HepG2 (cell line): Measurements from ENCODE around the gene GRIP2. TPM values are rescaled to one million over a fixed set of nuclear protein-coding genes. Genes with fewer than 3 reads are reported as not detected.

Source experiments
- ATAC-seq: fragments of 200-7000 bp; cut with Tn5 transposase; 3 replicates; pipeline ENCODE4 v1.9.1; 2020; ENCODE audit warnings: mild to moderate bottlenecking, moderate library complexity
- BruUV-seq: library from RNA; stranded (reverse); fragments of 400-500 nt; replicated peaks from 2 replicates; lab custom pipeline; 2021; lab: Mats Ljungman, UMichigan
- CTCF ChIA-PET: fragments of 300-600 bp; formaldehyde crosslinking; extraction: SDS; loops from one replicate; lab custom pipeline; 2021; ENCODE audit warnings: low total read pairs, inconsistent platforms, low intra/inter-chr PET ratio; lab: Yijun Ruan, JAX
- POLR2A ChIA-PET: fragments of 350-600 bp; sonication (Branson Sonifier 250); formaldehyde crosslinking; loops from one replicate; lab custom pipeline; 2020; ENCODE audit warnings: antibody characterized with exemption, inconsistent platforms; lab: Yijun Ruan, JAX
- DNase-seq: peaks from one replicate; pipeline ENCODE4 v3.0.0-alpha.2; 2015; ENCODE audit warnings: low spot score
- FAIRE-seq: peaks from 3 replicates; lab custom pipeline; 2011; peaks lifted over from hg19 to GRCh38; lab: Jason Lieb, UNC
- H2AFZ ChIP-seq: one replicate; pipeline ENCODE4 v1.6.1; 2011; ENCODE audit warnings: low read length, inconsistent platforms
- H3K27ac ChIP-seq: fragments of 300-600 bp; 3 replicates; pipeline ENCODE4 v1.8.0; 2011; ENCODE audit warnings: mixed run types, mild to moderate bottlenecking, mixed read lengths, low read length, inconsistent platforms; ENCODE audit not compliant: insufficient read depth; ENCODE audit errors: extremely low read length
- H3K27me3 ChIP-seq, 2 experiments: fragments of 200-600 bp in 1 of 2; 2 replicates in 1 of 2; 3 replicates in 1 of 2; pipeline versions ENCODE4 v1.6.0 to v1.8.0; 2011; ENCODE audit warnings: low read length in 2 of 2, mild to moderate bottlenecking in 2 of 2, moderate library complexity in 2 of 2, inconsistent platforms in 1 of 2; ENCODE audit not compliant: insufficient read depth in 2 of 2, control insufficient read depth in 1 of 2
- H3K36me3 ChIP-seq, 2 experiments: fragments of 200-600 bp in 1 of 2; replicated peaks in 1 of 2; 2 replicates in 1 of 2; 3 replicates in 1 of 2; pipeline versions ENCODE4 v1.5.1 to v1.8.0; 2011; ENCODE audit warnings: low read length in 2 of 2, inconsistent platforms in 1 of 2; ENCODE audit not compliant: insufficient read depth in 2 of 2, control insufficient read depth in 1 of 2
- H3K4me1 ChIP-seq: 2 replicates; pipeline ENCODE4 v1.5.1; 2012; ENCODE audit warnings: low read length, inconsistent platforms; ENCODE audit not compliant: insufficient read depth
- H3K4me2 ChIP-seq: 2 replicates; pipeline ENCODE4 v1.6.0; 2011; ENCODE audit warnings: low read depth, low read length, inconsistent platforms
- H3K4me3 ChIP-seq, 3 experiments: fragments of 200-600 bp in 1 of 3; sonication (generic), shearing (Covaris generic) in 1 of 3; replicated peaks in 1 of 3; 2 replicates each; pipeline ENCODE4 v1.5.1; 2011 to 2016; ENCODE audit warnings: low read length in 3 of 3, inconsistent platforms in 2 of 3, low read depth in 2 of 3, mild to moderate bottlenecking in 2 of 3, control low read depth in 1 of 3, mixed read lengths in 1 of 3; ENCODE audit not compliant: insufficient read depth in 1 of 3
- H3K79me2 ChIP-seq: one replicate; pipeline ENCODE4 v1.6.1; 2011; ENCODE audit warnings: low read length, inconsistent platforms; ENCODE audit not compliant: insufficient read depth
- H3K9ac ChIP-seq: 2 replicates; pipeline ENCODE4 v1.6.0; 2011; ENCODE audit warnings: mild to moderate bottlenecking, low read depth, low read length, inconsistent platforms; ENCODE audit not compliant: insufficient read depth
- H3K9me3 ChIP-seq: 2 replicates; pipeline ENCODE4 v1.5.1; 2012; ENCODE audit warnings: mild to moderate bottlenecking, low read length
- H4K20me1 ChIP-seq: 2 replicates; pipeline ENCODE4 v1.6.0; 2011; ENCODE audit warnings: inconsistent platforms, mild to moderate bottlenecking, low read length, moderate library complexity; ENCODE audit not compliant: insufficient read depth
- AGO2 ChIP-seq: fragments of 200-400 bp; formaldehyde crosslinking; optimal IDR thresholded peaks from 2 replicates; pipeline ENCODE3; 2017; ENCODE audit warnings: mild to moderate bottlenecking, low read depth, low read length, moderate library complexity
- RBAK ChIP-seq: sonication (generic); formaldehyde crosslinking; IDR thresholded peaks from 2 replicates; pipeline ENCODE4 v1.5.1; 2020; ENCODE audit warnings: mild to moderate bottlenecking, missing genetic modification reagents
- WGBS: methylation state at CpG from one replicate; pipeline ENCODE4 v1.1.6; 2017; ENCODE audit warnings: low lambda C conversion rate; 5-methylcytosine and 5-hydroxymethylcytosine counted together
- in situ Hi-C: cut with HindIII; loops from 2 replicates; pipeline ENCODE4 v1.10.0; 2017; ENCODE audit warnings: low pct_unique_long_range_greater_than_20kb; ENCODE audit not compliant: extremely low pct_ligation_motif_present
- intact Hi-C: fragments of 100-400 bp; cut with micrococcal nuclease; formaldehyde crosslinking; loops from one replicate; pipeline ENCODE4 v1.10.0; 2022; ENCODE audit not compliant: unreplicated experiment
- polyA plus RNA-seq, 8 experiments: library from polyadenylated mRNA; depleted of rRNA in 3 of 8; stranded (reverse) in 7 of 8; unstranded in 1 of 8; fragments of >200 nt; fragmentation: Illumina TruSeq in 4 of 8; extraction: Trizol in 4 of 8; gene quantifications; 2 replicates each; pipeline versions ENCODE4 v1.2.1 to v1.2.3, GENCODE V29; 2011 to 2016; ENCODE audit warnings: low read depth in 4 of 8, missing spikeins in 1 of 8, mixed read lengths in 1 of 8; ENCODE audit not compliant: insufficient read depth in 1 of 8
- total RNA-seq, 5 experiments: library from RNA; depleted of rRNA; stranded (reverse); fragments of >200 nt; fragmentation: Illumina TruSeq; extraction: Trizol; gene quantifications; 2 replicates each; pipeline ENCODE4 v1.2.3, GENCODE V29; 2016; ENCODE audit warnings: low read depth in 1 of 5
- TF ChIP-seq, protein P1 (sequence below): sonication (generic); formaldehyde crosslinking; IDR thresholded peaks from 2 replicates; pipeline ENCODE4 v1.8.0; 2022; ENCODE audit warnings: mild to moderate bottlenecking, missing genetic modification reagents; ENCODE audit not compliant: insufficient replicate concordance

Gene GRIP2
- total and polyA plus RNA-seq, 2 of the 13 experiments (the other 11 are each of a cell fraction or from before 2014, with no cell fraction given): 0.11 to 0.24 TPM

DNA sequence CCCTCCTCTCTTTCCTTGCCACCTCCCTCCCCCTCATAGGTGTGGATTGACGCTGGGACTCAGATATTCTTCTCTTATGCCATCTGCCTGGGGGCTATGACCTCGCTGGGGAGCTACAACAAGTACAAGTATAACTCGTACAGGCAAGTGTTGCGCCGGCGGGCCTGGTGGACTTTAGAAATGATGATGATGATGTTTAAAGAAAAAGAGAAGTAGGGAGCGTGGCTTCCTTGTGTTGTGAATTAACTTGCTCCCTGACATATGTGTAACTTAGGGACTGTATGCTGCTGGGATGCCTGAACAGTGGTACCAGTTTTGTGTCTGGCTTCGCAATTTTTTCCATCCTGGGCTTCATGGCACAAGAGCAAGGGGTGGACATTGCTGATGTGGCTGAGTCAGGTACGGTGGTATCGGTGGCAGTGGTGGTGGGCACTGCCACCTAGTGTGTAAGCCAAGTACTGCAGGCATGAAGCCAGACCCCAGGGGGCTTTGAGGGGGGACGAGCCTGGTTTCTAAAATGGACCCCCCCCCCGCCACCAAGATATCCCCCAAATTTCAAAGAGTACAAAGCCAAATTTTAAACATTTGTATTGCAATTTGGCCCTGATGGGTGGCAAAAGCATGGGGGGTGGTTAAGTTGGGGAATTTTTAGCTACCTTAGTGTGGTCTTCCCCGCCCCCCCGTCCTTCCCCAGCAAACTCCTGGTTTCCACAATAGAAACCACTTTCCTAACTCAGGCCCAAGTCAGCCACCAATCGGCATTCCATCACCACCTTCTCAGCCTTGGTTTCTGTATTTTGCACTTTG is 72.1 kb downstream of the GRIP2 start (continued):
- no peak for TF ChIP-seq RBAK (CRISPR knock-in tag)

DNA sequence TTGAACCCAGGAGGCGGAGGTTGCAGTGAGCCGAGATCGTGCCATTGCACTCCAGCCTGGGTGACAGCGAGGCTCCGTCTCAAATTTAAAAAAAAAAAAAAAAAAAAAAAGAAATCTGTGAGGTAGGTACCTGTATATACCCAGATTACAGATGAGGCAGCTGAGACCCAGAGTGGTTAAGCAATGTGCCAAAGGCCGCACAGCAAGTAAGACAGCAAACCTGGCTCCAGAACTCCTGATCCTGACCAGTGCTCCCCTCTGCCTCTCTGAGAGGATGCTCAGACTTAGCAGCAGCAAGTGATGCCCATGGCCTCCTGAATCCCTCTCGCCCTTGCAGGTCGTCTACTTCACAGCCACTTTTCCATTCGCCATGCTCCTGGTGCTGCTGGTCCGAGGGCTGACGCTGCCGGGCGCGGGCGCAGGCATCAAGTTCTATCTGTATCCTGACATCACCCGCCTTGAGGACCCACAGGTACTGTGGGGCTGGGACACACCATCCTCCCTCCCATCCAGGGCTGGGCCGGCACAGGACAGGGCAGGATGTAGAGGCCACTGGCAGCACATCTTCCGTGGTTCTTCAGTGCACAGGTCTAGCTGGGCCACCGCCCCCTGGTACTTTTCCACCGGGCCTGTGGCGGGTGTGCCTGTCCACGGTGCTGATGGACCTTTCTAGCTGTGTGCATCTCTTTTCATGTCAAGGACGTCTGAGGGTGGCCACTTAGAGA is 73.8 kb downstream of the GRIP2 start:
- peaks cover 12 to 51% of the 10 kb centered on the region in 2 experiments; a peak in 4 of 5 replicates for H3K36me3 ChIP-seq
- H3K9me3 ChIP-seq: no peaks in the 10 kb centered on the region
- no peaks in the 10 kb centered on the region for H3K4me1 ChIP-seq
- no peak overlapping the region for H3K27ac ChIP-seq
- no peaks in the 10 kb centered on the region for H3K79me2 ChIP-seq
- H3K4me3 ChIP-seq: no peak overlapping the region
- H4K20me1 ChIP-seq: no peaks in the 10 kb centered on the region
- DNase-seq (no peak), ATAC-seq (no peak), FAIRE-seq (no peak)
- H3K27me3 ChIP-seq: no peaks in the 10 kb centered on the region
- POLR2A ChIA-PET: no interaction called here
- H2AFZ ChIP-seq: no peak overlapping the region
- intact Hi-C loops (no loop called here), in situ Hi-C loops (loop anchor here (10.0 kb wide), 2 partner anchors 262 to 572 kb away; no protein-coding TSS in a partner anchor)
- 95% methylated on average over 22 of the region's 23 CpGs for WGBS
- H3K4me2 ChIP-seq: no peak overlapping the region
- no TSS peak for BruUV-seq
- TF ChIP-seq AGO2: peak; percentile 25
- TF ChIP-seq, protein P1, sequence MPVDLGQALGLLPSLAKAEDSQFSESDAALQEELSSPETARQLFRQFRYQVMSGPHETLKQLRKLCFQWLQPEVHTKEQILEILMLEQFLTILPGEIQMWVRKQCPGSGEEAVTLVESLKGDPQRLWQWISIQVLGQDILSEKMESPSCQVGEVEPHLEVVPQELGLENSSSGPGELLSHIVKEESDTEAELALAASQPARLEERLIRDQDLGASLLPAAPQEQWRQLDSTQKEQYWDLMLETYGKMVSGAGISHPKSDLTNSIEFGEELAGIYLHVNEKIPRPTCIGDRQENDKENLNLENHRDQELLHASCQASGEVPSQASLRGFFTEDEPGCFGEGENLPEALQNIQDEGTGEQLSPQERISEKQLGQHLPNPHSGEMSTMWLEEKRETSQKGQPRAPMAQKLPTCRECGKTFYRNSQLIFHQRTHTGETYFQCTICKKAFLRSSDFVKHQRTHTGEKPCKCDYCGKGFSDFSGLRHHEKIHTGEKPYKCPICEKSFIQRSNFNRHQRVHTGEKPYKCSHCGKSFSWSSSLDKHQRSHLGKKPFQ (CRISPR knock-in tag): no peak
- TF ChIP-seq, all 625 proteins: peak for 1
- H3K9ac ChIP-seq: no peak overlapping the region
- CTCF ChIA-PET: interaction anchor here (2.9 kb wide), 1 partner anchor 205 kb away, joined by 33 read pairs; no protein-coding TSS in a partner anchor
